HG02759 (cell line): ENCODE results near the gene SPRR2D.
"Not testable (repeated sequence)": the region's sequence is repeated elsewhere in the genome, so short reads cannot be mapped to it uniquely, and the experiment has no call there.

Source experiments
- ATAC-seq: cut with Tn5 transposase; IDR thresholded peaks from one replicate; pipeline ENCODE4 v1.9.1; 2021; ENCODE audit warnings: mild to moderate bottlenecking, moderate library complexity; ENCODE audit not compliant: unreplicated experiment

The SPRR2D gene

DNA sequence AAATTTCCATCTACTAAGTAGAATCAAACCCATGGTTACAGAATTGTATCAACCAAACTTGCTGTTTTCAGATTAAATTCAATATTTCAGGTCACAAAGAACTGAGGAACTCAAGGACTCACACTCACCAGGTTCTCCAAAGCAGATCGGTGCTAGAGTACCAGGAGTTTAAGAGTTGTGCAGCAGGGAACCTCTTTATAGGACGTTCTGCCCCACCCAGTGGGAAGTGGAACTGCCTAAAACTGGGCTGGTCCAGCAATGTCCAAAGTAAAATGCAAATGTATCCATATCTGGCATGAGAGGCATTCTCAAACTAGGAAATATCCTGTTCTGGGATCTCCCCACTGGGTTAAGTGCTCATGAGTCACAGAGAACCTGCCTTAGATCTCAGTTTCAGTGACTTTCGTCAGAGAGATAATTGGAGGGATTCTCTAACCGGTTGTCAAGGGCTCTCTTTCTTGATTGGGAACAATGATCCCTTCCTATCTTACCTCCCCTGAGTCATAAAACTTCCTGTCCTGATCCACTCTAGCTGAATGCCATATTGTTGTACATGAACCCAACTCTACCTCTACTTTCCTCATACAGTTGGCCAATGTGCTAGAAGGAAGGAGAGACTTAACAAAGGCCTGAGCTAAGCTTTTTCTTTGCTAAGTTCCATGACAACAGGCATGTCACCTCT is at the start of gene SPRR2D:
Gene SPRR2D (minus strand): TSS at position 171 of the 682 bp plus-strand sequence. CDS start 774 bp downstream, outside the sequence.
- ATAC-seq = no peak

- no peak for ATAC-seq
Measured at GRCh38 chr1:153087652-153088051, 46.7 kb upstream of the SPRR2D start.

GRCh38 chr1:153081736-153082135 is 40.8 kb upstream of the SPRR2D start:
- ATAC-seq = no peak

- no peak for ATAC-seq
Measured at GRCh38 chr1:153072806-153073726, 32.1 kb upstream of the SPRR2D start.

GRCh38 chr1:153071511-153071910 is 30.6 kb upstream of the SPRR2D start, which contains the start of gene SPRR2B:
TSS of gene SPRR2B (minus strand) at chr1:153071611. CDS start at chr1:153070839, 772 bp downstream.
- no peak for ATAC-seq

DNA sequence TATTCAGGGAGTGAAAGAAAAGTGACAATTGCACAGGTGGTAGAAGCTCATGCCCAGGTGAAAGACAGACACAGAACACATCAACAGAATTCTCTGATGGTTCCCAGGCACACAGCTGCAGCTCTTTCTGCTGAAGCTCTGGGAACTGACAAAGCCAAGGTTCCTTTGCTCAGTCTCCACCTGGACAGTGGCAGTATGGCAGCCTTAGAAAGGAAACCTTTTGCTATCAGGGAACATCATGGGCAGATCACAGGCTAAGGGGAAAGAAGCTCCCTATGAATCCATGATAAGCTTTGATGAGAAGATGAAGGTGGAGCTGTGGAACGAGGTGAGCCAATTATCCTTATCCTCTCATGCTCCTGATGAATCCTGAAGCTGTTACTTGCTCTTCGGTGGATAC is 29.3 kb upstream of the SPRR2D start:
- ATAC-seq = no peak

DNA sequence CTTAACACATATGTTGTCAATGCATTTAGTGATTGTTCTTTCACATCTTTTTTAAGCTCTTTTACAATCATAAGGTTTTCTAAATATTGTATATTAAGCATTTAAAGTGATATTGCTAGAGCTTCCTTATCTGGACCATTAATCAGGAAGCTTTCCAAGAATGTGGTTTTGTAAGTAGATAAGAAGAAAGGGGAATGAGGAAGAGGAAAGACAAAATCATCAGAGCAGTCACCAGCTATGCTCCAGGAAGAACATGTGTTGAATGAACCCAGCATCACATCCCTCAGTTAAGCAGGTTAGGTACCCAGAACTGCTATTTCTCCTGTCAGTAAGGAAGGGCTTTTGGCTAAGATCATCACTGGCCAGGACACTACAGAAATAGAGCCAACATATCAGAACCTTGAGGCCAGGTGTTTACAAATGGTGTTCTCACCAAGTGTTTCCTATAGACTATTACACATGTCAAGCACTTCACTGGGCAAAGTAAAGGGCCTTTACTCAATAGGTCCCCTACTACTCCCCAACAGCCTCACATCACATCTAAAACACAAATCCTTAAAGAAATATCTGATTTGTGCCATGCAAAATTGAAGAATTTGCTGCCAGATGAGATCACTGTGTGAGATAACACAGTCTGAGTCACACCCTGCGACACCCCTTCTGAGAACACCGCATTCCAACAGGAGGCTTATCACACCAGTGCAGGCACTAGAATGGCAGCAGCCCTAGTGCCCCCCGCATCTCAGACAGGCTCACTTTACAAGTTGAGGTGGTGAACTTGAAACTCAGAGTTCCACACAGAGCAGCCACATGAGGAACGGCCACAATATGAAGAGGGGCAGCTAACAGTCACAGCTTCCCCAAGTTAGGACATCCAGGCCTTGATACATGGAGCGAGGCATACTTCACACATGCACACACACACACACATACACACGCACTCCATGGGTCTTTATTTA is 18.2 kb upstream of the SPRR2D start:
- ATAC-seq = no peak

GRCh38 chr1:153058154-153058553 is 17.2 kb upstream of the SPRR2D start:
- ATAC-seq = no peak

- ATAC-seq = no peak
Measured at GRCh38 chr1:153057375-153057774, 16.5 kb upstream of the SPRR2D start, which contains the start of gene SPRR2A. TSS of gene SPRR2A (minus strand) at chr1:153057512. CDS start at chr1:153056735, 777 bp downstream.

DNA sequence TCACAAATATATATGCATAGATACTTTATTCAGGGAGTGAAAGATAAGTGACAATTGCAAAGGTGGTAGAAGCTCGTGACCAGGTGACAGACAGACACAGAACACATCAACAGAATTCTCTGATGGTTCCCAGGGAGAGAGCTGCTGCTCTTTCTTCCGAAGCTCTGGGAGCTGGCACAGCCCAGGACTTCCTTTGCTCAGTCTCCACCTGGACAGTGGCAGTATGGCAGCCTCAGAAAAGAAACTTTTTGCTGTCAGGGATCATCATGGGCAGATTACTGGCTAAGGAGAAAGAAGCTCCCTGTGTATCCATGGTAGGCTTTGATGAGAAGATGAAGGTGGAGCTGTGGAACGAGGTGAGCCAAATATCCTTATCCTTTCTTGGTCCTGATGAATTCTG is 15.2 kb upstream of the SPRR2D start:
- ATAC-seq = not testable (repeated sequence)

DNA sequence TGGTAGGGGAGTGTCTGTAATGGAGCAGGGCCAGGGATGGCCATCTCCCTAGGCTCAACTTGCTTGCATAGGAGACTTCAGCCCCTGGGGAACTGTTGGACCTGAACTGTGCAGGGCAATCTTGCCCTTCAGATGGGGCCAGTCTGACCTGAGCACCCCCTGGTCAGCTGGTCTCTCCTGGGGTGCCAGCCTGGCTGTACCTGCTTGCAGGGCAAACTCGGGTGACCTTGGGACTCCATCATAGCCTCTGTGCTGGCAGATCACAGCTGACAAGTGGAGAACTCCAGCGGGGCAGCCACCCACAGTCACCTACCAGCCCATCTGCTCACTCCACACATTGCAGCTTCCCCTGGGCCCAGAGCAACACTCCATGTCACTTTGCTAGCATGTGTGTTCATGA is 8.3 kb upstream of the SPRR2D start:
- no peak for ATAC-seq

DNA sequence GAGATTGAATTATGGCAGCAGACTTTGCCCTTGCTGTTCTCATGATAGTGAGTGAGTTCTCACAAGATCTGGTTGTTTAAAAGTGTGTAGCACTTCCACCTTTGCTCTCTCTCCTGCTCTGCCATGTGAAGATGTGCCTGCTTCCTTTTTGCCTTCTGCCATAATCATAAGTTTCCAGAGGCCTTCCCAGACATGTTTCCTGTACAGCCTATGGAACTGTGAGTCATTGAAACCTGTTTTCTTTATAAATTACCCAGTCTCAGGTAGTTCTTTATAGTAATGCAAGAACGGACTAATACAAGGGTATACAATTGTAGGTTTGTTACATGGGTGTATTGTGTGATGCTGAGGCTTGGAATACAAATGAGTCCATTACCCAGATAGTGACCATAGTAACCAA is 5.7 kb downstream of the SPRR2D start:
- ATAC-seq = no peak

GRCh38 chr1:153032677-153033308 is 8.1 kb downstream of the SPRR2D start:
- no peak for ATAC-seq

GRCh38 chr1:153032073-153032472 is 8.8 kb downstream of the SPRR2D start:
- ATAC-seq = no peak

- ATAC-seq = no peak
Measured at GRCh38 chr1:153030895-153031294, 10.0 kb downstream of the SPRR2D start, which contains the start of gene SPRR1B. TSS of gene SPRR1B (plus strand) at chr1:153031203. CDS start at chr1:153032346, 1,143 bp downstream.

DNA sequence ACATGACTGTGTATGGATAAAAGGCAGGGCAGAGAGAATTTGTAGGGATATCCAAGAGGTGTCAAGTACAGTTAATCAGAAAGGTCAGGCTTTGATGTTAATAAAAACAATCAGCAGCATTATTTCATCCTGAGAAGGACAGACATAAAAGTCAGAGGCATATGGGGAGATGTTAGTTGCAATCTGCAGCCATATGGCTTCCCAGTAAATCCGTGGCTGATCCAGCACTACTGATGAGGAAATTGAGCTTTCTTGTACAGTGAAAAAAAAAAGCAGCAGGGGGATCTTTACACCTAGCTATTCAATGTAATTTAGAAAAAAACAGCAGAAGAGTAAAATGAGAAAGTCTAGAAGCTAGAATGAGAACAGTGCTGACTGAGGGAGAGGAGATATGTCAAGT is 12.2 kb downstream of the SPRR2D start:
- ATAC-seq = no peak

DNA sequence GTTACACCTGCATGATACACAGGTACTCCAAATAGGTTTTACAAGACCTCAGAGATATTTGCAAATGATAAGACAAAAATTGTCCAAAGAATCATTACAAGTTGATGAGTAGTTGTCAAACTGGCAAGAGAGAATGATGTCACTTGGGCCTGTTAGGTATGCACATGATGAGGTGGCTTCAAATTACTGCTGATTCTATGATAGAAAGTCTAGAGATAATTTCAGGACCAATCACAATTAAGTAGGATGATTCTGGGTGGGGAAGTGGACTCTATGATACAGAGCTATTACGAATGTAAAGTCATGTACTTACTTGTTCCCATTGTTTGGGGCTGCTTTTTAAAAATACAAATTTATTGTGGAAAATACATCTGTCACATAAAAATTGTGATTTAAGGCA is 15.1 kb downstream of the SPRR2D start:
- no peak for ATAC-seq

DNA sequence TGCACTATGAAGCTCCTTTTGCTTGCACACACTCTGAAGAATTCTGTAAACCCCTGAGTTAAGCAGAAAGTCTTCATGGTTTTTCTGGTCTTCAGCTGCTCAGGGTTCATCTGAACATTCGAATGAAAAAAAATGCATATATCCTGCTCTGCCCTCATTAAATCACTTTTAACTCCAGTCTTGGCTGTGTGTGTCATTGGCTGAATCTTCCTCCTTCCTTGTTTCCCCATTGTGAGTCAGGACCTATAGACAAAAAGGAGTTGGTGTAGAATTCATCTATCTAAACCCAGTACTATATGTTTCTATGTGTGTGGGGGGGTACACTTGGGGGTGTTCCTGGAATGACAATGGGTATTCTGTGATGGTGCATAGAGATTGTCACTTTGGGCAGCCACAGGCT is 16.5 kb downstream of the SPRR2D start:
- no peak for ATAC-seq

DNA sequence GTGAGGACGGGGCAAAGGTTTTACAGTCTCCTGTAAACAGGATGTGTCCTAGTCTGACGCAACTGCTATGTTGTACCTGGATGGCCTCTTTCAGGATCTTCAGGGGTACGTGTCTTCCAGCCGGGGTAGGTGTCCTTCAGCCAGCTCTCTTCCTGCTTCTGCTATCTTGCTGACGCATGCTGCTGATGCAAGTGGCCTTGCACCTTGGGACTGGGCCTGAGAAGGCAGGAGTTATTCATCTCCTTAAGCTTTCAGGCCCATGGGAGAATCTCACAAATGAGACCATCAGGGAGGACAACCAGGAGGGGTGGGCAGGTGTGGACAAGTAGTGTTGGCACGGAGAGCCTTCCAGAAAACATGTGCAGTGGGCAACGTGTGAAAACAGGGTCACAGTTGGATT is 17.8 kb downstream of the SPRR2D start:
- ATAC-seq = no peak

DNA sequence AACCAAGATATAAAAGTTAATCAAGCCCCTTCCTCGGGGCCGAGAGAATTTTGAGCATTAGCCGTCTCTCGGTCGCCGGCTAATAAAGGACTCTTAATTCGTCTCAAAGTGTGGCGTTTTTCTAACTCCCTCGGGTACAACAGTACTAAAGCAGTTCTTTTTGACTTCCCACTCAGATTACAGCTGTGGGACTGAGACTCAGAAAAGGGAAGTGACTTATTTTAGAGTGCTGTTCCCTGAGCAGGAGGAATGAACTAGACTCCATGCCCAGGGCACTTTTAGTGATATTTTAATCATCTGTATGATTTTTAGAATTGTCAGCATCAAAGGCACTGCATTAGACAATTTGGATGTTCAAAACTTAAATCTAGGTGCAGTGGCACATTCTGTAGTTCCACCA is 18.6 kb downstream of the SPRR2D start:
- not testable (repeated sequence) for ATAC-seq
